ENCODE measurements around the gene PCGF3. TPM values are rescaled to one million over a fixed set of nuclear protein-coding genes. Genes with fewer than 3 reads are reported as not detected.

Gene PCGF3
- total RNA-seq, 3 donors from 2014 or later, result 45.5 to 66.9 (median 56.7) TPM

DNA sequence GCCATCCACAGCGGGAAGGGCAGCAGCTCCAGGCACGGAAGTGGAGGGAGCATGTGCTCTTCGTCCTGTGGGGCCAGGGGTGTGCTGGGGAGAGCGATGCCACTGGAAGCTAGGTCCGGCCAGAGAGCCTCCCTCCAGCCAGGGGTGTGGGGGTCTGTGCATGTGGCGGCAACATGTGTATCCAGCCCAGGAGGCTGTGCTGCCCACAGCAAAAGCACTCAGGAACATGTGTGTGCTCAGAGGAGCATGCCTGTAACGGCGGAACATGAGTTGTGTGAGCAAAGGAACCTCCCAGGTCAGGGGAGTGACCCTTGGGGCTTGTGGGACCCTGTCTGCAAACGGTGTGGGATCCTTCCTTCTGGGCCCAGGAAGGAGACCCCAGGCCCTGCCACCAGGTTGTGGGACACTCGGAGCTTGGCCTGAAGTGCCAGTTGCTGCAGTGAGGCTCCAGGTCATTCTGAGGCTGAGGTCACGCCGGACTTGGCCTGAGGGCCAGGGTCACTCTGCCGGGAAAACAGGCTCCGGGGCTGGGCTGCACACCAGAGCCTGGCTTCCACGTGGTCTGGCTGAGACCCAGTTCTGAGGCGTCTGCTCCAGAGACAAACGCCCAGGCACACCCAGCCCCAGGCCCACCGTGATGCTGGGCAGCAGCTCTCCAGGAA is 83.1 kb downstream of the PCGF3 start:
- peak in 1 of 3 donors; percentile 47 for DNase-seq
- Histone ChIP-seq H3K4me3 (no peak overlapping the region), H3K9me3 (no peaks in the 10 kb centered on the region), H3K4me1 (ENCODE audit: low read depth) (peaks cover 38% of the 10 kb centered on the region), H3K36me3 (ENCODE audit: low read depth) (no peaks in the 10 kb centered on the region)
- TF ChIP-seq, protein P1, sequence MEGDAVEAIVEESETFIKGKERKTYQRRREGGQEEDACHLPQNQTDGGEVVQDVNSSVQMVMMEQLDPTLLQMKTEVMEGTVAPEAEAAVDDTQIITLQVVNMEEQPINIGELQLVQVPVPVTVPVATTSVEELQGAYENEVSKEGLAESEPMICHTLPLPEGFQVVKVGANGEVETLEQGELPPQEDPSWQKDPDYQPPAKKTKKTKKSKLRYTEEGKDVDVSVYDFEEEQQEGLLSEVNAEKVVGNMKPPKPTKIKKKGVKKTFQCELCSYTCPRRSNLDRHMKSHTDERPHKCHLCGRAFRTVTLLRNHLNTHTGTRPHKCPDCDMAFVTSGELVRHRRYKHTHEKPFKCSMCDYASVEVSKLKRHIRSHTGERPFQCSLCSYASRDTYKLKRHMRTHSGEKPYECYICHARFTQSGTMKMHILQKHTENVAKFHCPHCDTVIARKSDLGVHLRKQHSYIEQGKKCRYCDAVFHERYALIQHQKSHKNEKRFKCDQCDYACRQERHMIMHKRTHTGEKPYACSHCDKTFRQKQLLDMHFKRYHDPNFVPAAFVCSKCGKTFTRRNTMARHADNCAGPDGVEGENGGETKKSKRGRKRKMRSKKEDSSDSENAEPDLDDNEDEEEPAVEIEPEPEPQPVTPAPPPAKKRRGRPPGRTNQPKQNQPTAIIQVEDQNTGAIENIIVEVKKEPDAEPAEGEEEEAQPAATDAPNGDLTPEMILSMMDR (IDR thresholded peaks at IDR 0.05), result no peak
- no peak for ATAC-seq
- intact Hi-C loops (cut with DNase I, micrococcal nuclease), result no loop called here

DNA sequence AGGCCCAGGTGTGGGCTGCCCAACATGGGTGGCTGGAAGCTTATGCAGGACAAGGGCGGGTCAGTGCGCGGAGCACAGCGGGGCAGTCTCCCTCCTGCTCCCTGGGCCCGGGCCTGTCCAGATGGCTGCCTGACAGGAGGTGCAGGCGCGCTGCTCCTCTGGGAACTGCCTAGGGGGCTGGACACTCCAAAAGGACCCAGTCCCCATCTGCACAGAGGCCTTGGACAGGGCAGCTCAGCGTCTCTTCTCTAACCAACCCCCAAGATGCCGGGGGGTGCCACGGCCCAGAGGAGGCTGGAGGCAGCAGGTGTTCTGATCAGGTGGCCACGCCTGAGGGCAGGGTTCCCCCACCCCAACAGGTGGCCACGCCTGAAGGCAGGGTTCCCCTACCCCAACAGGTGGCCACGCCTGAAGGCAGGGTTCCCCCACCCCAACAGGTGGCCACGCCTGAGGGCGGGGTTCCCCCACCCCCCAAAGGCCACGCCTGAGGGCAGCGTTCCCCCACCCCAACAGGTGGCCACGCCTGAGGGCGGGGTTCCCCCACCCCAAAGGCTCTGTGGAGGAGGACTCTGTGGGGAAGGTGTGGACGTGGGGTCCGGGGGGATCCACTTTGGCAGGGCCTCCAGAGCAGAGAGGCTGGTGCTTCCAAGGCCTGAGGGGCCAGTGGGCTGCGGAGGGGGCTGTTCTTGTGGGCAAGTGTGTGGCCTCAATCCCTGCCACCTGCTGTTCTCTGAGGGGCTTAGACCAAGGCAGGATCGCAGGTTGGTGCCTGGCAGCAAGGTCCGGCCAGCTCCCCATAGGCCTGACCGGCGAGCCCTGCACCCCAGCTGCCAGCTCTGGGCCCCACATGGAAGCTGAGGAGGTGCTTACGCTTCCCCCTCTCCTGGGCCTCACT is 84.2 kb downstream of the PCGF3 start:
- H3K36me3 ChIP-seq (ENCODE audit: low read depth), result no peaks in the 10 kb centered on the region
- no peak overlapping the region for H3K4me3 ChIP-seq
- H3K4me1 ChIP-seq (ENCODE audit: low read depth), result peaks cover 38% of the 10 kb centered on the region
- ATAC-seq (peak; percentile 46), DNase-seq (peak in 2 of 3 donors; percentile 68)
- intact Hi-C loops (cut with DNase I, micrococcal nuclease), result no loop called here
- TF ChIP-seq, protein P1 (IDR thresholded peaks at IDR 0.05), result no peak
- no peaks in the 10 kb centered on the region for H3K9me3 ChIP-seq

DNA sequence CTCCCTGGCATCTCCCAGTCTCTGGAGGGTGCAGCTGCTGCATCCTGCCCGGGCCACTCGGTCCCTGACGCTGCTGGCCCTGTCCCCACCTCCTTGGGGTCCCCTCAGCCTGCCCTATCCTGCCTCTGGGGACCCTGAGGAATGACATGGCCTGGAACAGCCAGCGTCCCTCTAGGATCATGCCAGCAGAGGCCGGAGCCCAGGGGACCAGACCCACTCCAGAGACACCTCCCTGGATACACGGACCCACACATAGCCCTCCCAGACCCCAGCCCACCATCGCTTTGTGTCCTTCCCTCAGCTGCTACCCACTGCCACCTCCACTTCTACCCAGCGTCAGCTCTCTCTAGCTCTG is 84.8 kb downstream of the PCGF3 start:
- H3K4me1 ChIP-seq (ENCODE audit: low read depth), result peaks cover 40% of the 10 kb centered on the region
- H3K9me3 ChIP-seq, result no peaks in the 10 kb centered on the region
- no peak for ATAC-seq
- no peaks in the 10 kb centered on the region for H3K36me3 ChIP-seq (ENCODE audit: low read depth)
- TF ChIP-seq, protein P1 (IDR thresholded peaks at IDR 0.05), result no peak
- DNase-seq, result no peak
- no peak overlapping the region for H3K4me3 ChIP-seq
- intact Hi-C loops (cut with DNase I, micrococcal nuclease), result no loop called here

DNA sequence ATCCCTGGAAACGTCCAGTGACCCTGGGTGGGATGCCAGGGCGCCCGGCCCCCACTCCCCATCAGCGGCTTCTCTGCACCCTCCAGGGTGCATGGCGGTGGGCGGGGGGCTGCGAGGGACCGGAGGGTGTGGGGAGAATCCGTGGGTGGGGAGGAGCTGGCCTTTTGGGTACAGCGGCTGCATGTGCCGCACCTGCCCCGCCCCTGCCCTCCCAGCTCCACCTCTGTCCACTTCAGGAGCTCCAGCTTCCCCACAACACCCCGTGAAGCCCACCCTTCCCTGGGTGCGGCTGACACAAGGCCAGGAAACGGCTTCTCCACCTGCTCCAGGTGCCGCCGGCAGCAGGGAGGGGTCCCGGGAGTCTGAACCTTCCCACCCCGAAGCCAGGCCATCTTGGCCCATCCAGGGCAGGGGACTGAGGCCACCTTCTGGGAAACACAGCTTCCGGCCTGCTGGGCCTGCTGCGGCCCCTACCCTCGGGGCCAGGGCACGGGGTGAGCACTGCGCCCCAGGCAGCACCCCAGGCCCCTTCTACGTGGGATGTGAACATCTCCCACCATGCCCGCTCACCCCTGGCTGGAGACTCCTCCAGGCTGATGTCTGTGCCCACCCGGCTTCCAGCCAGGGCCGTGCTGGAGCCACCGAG is 85.7 kb downstream of the PCGF3 start:
- Histone ChIP-seq H3K9me3 (no peaks in the 10 kb centered on the region), H3K4me3 (no peak overlapping the region), H3K36me3 (ENCODE audit: low read depth) (no peaks in the 10 kb centered on the region), H3K4me1 (ENCODE audit: low read depth) (peaks cover 36% of the 10 kb centered on the region)
- DNase-seq, result no peak
- intact Hi-C loops (cut with DNase I, micrococcal nuclease), result no loop called here
- TF ChIP-seq, protein P1 (IDR thresholded peaks at IDR 0.05), result no peak
- no peak for ATAC-seq

DNA sequence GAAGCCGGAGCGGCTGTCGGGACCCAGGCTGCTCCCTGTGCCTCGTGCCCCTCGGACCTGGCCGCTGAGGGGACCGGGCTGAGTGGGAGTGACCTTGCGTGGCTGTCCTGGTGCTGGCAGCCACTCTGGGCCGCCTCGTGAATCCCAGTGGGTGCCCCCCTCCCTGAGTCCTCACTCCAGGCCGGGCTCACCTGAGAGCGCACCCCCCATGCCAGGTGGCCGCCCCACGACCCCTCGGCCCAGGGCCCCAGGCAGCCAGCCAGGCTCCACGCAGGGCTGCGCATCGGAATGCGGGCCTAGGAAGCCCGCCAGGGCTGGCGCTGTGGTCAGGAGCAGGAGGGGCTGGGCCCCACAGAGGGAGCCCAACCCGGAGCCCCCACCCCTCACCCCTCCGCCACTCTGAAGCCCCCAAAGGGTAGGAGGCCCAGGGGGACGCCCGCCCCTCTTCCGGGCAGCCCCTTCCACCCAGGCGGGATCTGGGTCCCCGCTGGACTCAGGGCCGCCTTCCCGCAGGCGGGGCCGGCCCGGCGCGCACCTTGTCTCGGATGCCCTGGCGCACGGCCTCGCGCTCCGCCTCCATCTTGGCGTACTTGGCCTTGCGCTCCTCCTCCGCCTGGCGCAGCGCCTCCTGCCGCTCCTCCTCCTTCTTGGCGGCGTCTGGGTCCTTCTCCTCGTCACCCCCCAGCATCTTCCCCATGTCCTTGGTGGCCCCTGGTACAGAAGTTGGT is 86.4 kb downstream of the PCGF3 start:
- intact Hi-C loops (cut with DNase I, micrococcal nuclease), result no loop called here
- H3K4me1 ChIP-seq (ENCODE audit: low read depth), result peaks cover 31% of the 10 kb centered on the region
- TF ChIP-seq, protein P1 (IDR thresholded peaks at IDR 0.05), result no peak
- ATAC-seq (peak; percentile 57), DNase-seq (peak; percentile 58 to 75 (median 71))
- no peaks in the 10 kb centered on the region for H3K9me3 ChIP-seq
- no peaks in the 10 kb centered on the region for H3K36me3 ChIP-seq (ENCODE audit: low read depth)
- no peak overlapping the region for H3K4me3 ChIP-seq
